WTC11 (cell line): ENCODE measurements around the gene SLC25A24. TPM values are rescaled to one million over a fixed set of nuclear protein-coding genes. Genes with fewer than 3 reads are reported as not detected.

ENCODE experiments used
- ATAC-seq: fragments of 200-7000 bp; cut with Tn5 transposase; 2 replicates; pipeline ENCODE4 v1.10.0; 2021; ENCODE audit warnings: mild to moderate bottlenecking, moderate library complexity
- CTCF ChIA-PET: fragments of 300-600 bp; sonication (Branson Sonifier 250); formaldehyde crosslinking; loops from one replicate; lab custom pipeline; 2021; ENCODE audit warnings: antibody characterized with exemption; lab: Charles Lee
- POLR2A ChIA-PET: fragments of 350-600 bp; sonication (Branson Sonifier 250); formaldehyde crosslinking; loops from one replicate; lab custom pipeline; 2021; ENCODE audit warnings: antibody characterized with exemption; lab: Charles Lee
- DNase-seq: peaks from one replicate; pipeline ENCODE4 v3.0.0; 2021; ENCODE audit warnings: low spot score
- H3K27ac Mint-ChIP-seq: 2 replicates; pipeline ENCODE4 v1.8.0; 2021; ENCODE audit warnings: mixed read lengths
- H3K27me3 Mint-ChIP-seq: 2 replicates; pipeline ENCODE4 v1.8.0; 2021; ENCODE audit warnings: low read depth, mild to moderate bottlenecking, moderate library complexity, mixed read lengths
- H3K36me3 Mint-ChIP-seq: 2 replicates; pipeline ENCODE4 v1.8.0; 2021; ENCODE audit warnings: mixed read lengths
- H3K4me1 Mint-ChIP-seq: 2 replicates; pipeline ENCODE4 v1.8.0; 2022; ENCODE audit warnings: mixed read lengths
- H3K4me3 Mint-ChIP-seq: 2 replicates; pipeline ENCODE4 v1.8.0; 2021; ENCODE audit warnings: mild to moderate bottlenecking, moderate library complexity, mixed read lengths
- H3K9me3 Mint-ChIP-seq: 2 replicates; pipeline ENCODE4 v1.8.0; 2021; ENCODE audit warnings: mixed read lengths
- ATF6 ChIP-seq: sonication (generic); formaldehyde crosslinking; IDR thresholded peaks from 2 replicates; pipeline ENCODE4 v1.8.1; 2023; ENCODE audit warnings: mild to moderate bottlenecking, missing genetic modification reagents
- CREB1 ChIP-seq: sonication (generic); formaldehyde crosslinking; IDR thresholded peaks from 2 replicates; pipeline ENCODE4 v1.8.0; 2023; ENCODE audit warnings: mild to moderate bottlenecking, missing genetic modification reagents
- EMX1 ChIP-seq: fragments of 250-450 bp; sonication (Bioruptor Pico); IDR thresholded peaks from 2 replicates; pipeline ENCODE4 v1.8.0; 2021; ENCODE audit warnings: mild to moderate bottlenecking
- ERG ChIP-seq: fragments of 250-450 bp; sonication (Bioruptor Pico); IDR thresholded peaks from 2 replicates; pipeline ENCODE4 v1.8.0; 2021; ENCODE audit warnings: mild to moderate bottlenecking
- ETV6 ChIP-seq: sonication (generic); formaldehyde crosslinking; IDR thresholded peaks from 2 replicates; pipeline ENCODE4 v1.8.1; 2022; ENCODE audit warnings: mild to moderate bottlenecking, missing genetic modification reagents
- FOXP1 ChIP-seq: sonication (generic); formaldehyde crosslinking; IDR thresholded peaks from 2 replicates; pipeline ENCODE4 v1.8.0; 2022; ENCODE audit warnings: missing genetic modification reagents, mild to moderate bottlenecking, moderate library complexity, borderline replicate concordance
- JAZF1 ChIP-seq: fragments of 250-450 bp; sonication (Bioruptor Pico); IDR thresholded peaks from 2 replicates; pipeline ENCODE4 v1.9.0; 2021; ENCODE audit warnings: moderate library complexity, mild to moderate bottlenecking, inconsistent platforms
- NFE2L1 ChIP-seq: sonication (generic); formaldehyde crosslinking; IDR thresholded peaks from 2 replicates; pipeline ENCODE4 v1.8.1; 2023; ENCODE audit warnings: missing genetic modification reagents
- SP1 ChIP-seq: sonication (generic); formaldehyde crosslinking; conservative IDR thresholded peaks from 2 replicates; pipeline ENCODE4 v1.8.1; 2022; ENCODE audit warnings: missing genetic modification reagents
- TCF7 ChIP-seq: sonication (generic); formaldehyde crosslinking; IDR thresholded peaks from 2 replicates; pipeline ENCODE4 v1.8.0; 2022; ENCODE audit warnings: mild to moderate bottlenecking, low read depth, missing genetic modification reagents, moderate library complexity
- ZNF219 ChIP-seq: sonication (generic); formaldehyde crosslinking; IDR thresholded peaks from 2 replicates; pipeline ENCODE4 v1.8.0; 2023; ENCODE audit warnings: missing genetic modification reagents, mild to moderate bottlenecking, borderline replicate concordance
- ZSCAN18 ChIP-seq: fragments of 250-450 bp; sonication (Bioruptor Pico); IDR thresholded peaks from 2 replicates; pipeline ENCODE4 v2.1.2; 2022; ENCODE audit warnings: mild to moderate bottlenecking, moderate library complexity
- total RNA-seq: library from RNA; stranded (reverse); gene quantifications from 3 replicates; pipeline ENCODE4 v1.2.3, GENCODE V29; 2021
- TF ChIP-seq, protein P1 (sequence below): sonication (generic); formaldehyde crosslinking; IDR thresholded peaks from 2 replicates; pipeline ENCODE4 v1.8.0; 2022; ENCODE audit warnings: mild to moderate bottlenecking, missing genetic modification reagents
- TF ChIP-seq, protein P2 (sequence below): sonication (generic); formaldehyde crosslinking; IDR thresholded peaks from 2 replicates; pipeline ENCODE4 v1.8.1; 2023; ENCODE audit warnings: mild to moderate bottlenecking, missing genetic modification reagents
- TF ChIP-seq, protein P3 (sequence below): sonication (generic); formaldehyde crosslinking; IDR thresholded peaks from 2 replicates; pipeline ENCODE4 v1.8.1; 2022; ENCODE audit warnings: low read depth, mild to moderate bottlenecking, moderate library complexity, missing genetic modification reagents, borderline replicate concordance
- TF ChIP-seq, protein P4 (sequence below): sonication (generic); formaldehyde crosslinking; IDR thresholded peaks from 2 replicates; pipeline ENCODE4 v1.8.0; 2023; ENCODE audit warnings: mild to moderate bottlenecking, missing genetic modification reagents
- TF ChIP-seq, protein P5 (sequence below): fragments of 250-450 bp; sonication (Bioruptor Pico); IDR thresholded peaks from 2 replicates; pipeline ENCODE4 v1.9.0; 2021; ENCODE audit warnings: mild to moderate bottlenecking
- TF ChIP-seq, protein P6 (sequence below): sonication (generic); formaldehyde crosslinking; IDR thresholded peaks from 2 replicates; pipeline ENCODE4 v1.8.1; 2023; ENCODE audit warnings: mild to moderate bottlenecking, missing genetic modification reagents, moderate library complexity

Gene SLC25A24
- total RNA-seq, 1 experiment from 2014 or later, result 39.1 TPM

DNA sequence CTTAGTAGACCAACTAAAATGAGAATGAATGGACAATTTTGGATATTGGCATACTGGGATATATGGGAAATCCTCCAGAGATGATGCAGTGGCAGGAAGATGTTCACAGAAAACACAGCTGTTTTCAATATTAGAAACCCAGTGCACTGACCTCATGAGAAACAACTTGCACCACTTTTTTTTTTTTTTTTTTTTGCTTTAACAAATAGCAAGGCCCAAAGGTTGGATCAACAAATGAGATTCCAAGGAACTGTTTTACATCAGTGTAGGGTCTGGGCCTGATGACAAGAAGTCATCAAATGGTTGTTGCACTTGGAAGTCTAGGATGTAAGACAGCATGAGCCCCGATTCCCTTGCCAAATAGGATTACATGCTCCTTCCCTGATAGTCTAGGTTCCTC, 110.7 kb downstream of the SLC25A24 start:
- CTCF ChIA-PET, result no interaction called here
- DNase-seq (no peak), ATAC-seq (no peak)
- Mint-ChIP-seq H3K9me3 (no peaks in the 10 kb centered on the region), H3K27ac (no peak overlapping the region), H3K36me3 (no peaks in the 10 kb centered on the region), H3K4me1 (no peaks in the 10 kb centered on the region), H3K27me3 (no peaks in the 10 kb centered on the region), H3K4me3 (no peak overlapping the region)
- TF ChIP-seq NFE2L1 (no peak), ETV6 (no peak), JAZF1 (CRISPR knock-in tag) (no peak), ZNF219 (CRISPR knock-in tag) (no peak), TCF7 (CRISPR knock-in tag) (no peak)
- TF ChIP-seq, protein P1, sequence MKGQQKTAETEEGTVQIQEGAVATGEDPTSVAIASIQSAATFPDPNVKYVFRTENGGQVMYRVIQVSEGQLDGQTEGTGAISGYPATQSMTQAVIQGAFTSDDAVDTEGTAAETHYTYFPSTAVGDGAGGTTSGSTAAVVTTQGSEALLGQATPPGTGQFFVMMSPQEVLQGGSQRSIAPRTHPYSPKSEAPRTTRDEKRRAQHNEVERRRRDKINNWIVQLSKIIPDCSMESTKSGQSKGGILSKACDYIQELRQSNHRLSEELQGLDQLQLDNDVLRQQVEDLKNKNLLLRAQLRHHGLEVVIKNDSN (CRISPR knock-in tag), result no peak
- POLR2A ChIA-PET, result interaction anchor here (0.7 kb wide), 1 partner anchor 55 kb away, joined by 5 read pairs; no protein-coding TSS in a partner anchor

DNA sequence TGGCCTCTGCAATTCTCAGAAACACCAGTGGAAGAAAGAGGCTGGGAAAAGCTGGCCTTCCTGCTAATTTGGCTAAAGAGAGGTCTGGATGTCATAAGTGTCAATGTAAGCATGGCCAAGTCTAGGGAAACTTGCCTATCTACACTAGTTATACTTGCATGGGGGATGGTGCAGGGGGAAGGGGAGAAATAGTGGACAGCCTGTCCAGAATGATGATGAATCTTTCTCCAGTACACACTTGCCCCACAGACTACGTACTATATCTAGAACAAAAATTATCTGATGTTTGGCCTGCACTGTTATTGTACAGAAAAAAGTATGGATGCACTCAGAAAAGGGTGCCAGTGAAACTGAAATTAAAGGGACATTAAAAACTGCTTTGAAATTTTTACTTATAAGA, 114.5 kb downstream of the SLC25A24 start:
- H3K4me1 Mint-ChIP-seq, result peaks cover 10% of the 10 kb centered on the region
- TF ChIP-seq ZSCAN18 (CRISPR knock-in tag) (no peak), FOXP1 (no peak), EMX1 (CRISPR knock-in tag) (no peak), ATF6 (CRISPR knock-in tag) (no peak), JAZF1 (CRISPR knock-in tag) (no peak), CREB1 (CRISPR knock-in tag) (no peak), ERG (no peak), SP1 (no peak)
- TF ChIP-seq, protein P2, sequence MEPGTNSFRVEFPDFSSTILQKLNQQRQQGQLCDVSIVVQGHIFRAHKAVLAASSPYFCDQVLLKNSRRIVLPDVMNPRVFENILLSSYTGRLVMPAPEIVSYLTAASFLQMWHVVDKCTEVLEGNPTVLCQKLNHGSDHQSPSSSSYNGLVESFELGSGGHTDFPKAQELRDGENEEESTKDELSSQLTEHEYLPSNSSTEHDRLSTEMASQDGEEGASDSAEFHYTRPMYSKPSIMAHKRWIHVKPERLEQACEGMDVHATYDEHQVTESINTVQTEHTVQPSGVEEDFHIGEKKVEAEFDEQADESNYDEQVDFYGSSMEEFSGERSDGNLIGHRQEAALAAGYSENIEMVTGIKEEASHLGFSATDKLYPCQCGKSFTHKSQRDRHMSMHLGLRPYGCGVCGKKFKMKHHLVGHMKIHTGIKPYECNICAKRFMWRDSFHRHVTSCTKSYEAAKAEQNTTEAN (CRISPR knock-in tag), result no peak
- TF ChIP-seq, protein P3, sequence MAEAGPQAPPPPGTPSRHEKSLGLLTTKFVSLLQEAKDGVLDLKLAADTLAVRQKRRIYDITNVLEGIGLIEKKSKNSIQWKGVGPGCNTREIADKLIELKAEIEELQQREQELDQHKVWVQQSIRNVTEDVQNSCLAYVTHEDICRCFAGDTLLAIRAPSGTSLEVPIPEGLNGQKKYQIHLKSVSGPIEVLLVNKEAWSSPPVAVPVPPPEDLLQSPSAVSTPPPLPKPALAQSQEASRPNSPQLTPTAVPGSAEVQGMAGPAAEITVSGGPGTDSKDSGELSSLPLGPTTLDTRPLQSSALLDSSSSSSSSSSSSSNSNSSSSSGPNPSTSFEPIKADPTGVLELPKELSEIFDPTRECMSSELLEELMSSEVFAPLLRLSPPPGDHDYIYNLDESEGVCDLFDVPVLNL (CRISPR knock-in tag), result no peak
- TF ChIP-seq, protein P4, sequence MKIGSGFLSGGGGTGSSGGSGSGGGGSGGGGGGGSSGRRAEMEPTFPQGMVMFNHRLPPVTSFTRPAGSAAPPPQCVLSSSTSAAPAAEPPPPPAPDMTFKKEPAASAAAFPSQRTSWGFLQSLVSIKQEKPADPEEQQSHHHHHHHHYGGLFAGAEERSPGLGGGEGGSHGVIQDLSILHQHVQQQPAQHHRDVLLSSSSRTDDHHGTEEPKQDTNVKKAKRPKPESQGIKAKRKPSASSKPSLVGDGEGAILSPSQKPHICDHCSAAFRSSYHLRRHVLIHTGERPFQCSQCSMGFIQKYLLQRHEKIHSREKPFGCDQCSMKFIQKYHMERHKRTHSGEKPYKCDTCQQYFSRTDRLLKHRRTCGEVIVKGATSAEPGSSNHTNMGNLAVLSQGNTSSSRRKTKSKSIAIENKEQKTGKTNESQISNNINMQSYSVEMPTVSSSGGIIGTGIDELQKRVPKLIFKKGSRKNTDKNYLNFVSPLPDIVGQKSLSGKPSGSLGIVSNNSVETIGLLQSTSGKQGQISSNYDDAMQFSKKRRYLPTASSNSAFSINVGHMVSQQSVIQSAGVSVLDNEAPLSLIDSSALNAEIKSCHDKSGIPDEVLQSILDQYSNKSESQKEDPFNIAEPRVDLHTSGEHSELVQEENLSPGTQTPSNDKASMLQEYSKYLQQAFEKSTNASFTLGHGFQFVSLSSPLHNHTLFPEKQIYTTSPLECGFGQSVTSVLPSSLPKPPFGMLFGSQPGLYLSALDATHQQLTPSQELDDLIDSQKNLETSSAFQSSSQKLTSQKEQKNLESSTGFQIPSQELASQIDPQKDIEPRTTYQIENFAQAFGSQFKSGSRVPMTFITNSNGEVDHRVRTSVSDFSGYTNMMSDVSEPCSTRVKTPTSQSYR (CRISPR knock-in tag), result no peak
- TF ChIP-seq, protein P5, sequence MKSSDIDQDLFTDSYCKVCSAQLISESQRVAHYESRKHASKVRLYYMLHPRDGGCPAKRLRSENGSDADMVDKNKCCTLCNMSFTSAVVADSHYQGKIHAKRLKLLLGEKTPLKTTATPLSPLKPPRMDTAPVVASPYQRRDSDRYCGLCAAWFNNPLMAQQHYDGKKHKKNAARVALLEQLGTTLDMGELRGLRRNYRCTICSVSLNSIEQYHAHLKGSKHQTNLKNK (CRISPR knock-in tag), result no peak
- TF ChIP-seq, protein P6, sequence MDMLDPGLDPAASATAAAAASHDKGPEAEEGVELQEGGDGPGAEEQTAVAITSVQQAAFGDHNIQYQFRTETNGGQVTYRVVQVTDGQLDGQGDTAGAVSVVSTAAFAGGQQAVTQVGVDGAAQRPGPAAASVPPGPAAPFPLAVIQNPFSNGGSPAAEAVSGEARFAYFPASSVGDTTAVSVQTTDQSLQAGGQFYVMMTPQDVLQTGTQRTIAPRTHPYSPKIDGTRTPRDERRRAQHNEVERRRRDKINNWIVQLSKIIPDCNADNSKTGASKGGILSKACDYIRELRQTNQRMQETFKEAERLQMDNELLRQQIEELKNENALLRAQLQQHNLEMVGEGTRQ (CRISPR knock-in tag), result no peak
- H3K27ac Mint-ChIP-seq, result no peak overlapping the region
- H3K4me3 Mint-ChIP-seq, result no peak overlapping the region
- ChIA-PET CTCF (no interaction called here), POLR2A (no interaction called here)
- no peaks in the 10 kb centered on the region for H3K36me3 Mint-ChIP-seq
- DNase-seq (no peak), ATAC-seq (no peak)
- H3K27me3 Mint-ChIP-seq, result no peaks in the 10 kb centered on the region
- H3K9me3 Mint-ChIP-seq, result no peaks in the 10 kb centered on the region
